Neural cell (in vitro differentiated cells): ENCODE data around the gene LARGE1. TPM values are rescaled to one million over a fixed set of nuclear protein-coding genes. Genes with fewer than 3 reads are reported as not detected.

Experiments used
- H2AFZ ChIP-seq: fragments of 200-600, 300-800 bp; sonication (generic), shearing (Covaris generic); 2 replicates; pipeline ENCODE4 v1.6.0; 2014; ENCODE audit warnings: low read depth, mild to moderate bottlenecking, antibody characterized with exemption, low read length, moderate library complexity
- H3F3A ChIP-seq: fragments of 200-600 bp; shearing (Covaris generic); 2 replicates; pipeline ENCODE4 v1.6.1; 2016; ENCODE audit warnings: mild to moderate bottlenecking, moderate library complexity, mixed read lengths, antibody characterized with exemption, low read length; ENCODE audit not compliant: insufficient read depth, poor library complexity, severe bottlenecking
- H3K27ac ChIP-seq: fragments of 200-600, 300-800 bp; sonication (generic), shearing (Covaris generic); 2 replicates; pipeline ENCODE4 v1.5.1; 2014; ENCODE audit warnings: mild to moderate bottlenecking, low read length, moderate library complexity
- H3K27me3 ChIP-seq: fragments of 300-800, 200-600 bp; sonication (generic), shearing (Covaris generic); 2 replicates; pipeline ENCODE4 v1.6.0; 2014; ENCODE audit warnings: mild to moderate bottlenecking, low read depth, low read length, moderate library complexity; ENCODE audit not compliant: insufficient read depth
- H3K36me3 ChIP-seq: fragments of 300-800, 200-600 bp; sonication (generic), shearing (Covaris generic); 2 replicates; pipeline ENCODE4 v1.5.1; 2014; ENCODE audit warnings: mild to moderate bottlenecking, antibody characterized with exemption, low read length, moderate library complexity; ENCODE audit not compliant: insufficient read depth
- H3K4me2 ChIP-seq: fragments of 300-800, 200-600 bp; sonication (generic), shearing (Covaris generic); 2 replicates; pipeline ENCODE4 v1.6.0; 2014; ENCODE audit warnings: mild to moderate bottlenecking, low read length
- H3K4me3 ChIP-seq: fragments of 300-800, 200-600 bp; sonication (generic), shearing (Covaris generic); 2 replicates; pipeline ENCODE4 v1.5.1; 2014; ENCODE audit warnings: mild to moderate bottlenecking, low read length, moderate library complexity
- H3K79me2 ChIP-seq: fragments of 200-600 bp; shearing (Covaris generic); replicated peaks from 2 replicates; pipeline ENCODE4 v1.6.0; 2014; ENCODE audit warnings: mild to moderate bottlenecking, low read length, moderate library complexity; ENCODE audit not compliant: insufficient read depth
- H3K9ac ChIP-seq: fragments of 300-800, 200-600 bp; sonication (generic), shearing (Covaris generic); 2 replicates; pipeline ENCODE4 v1.6.1; 2016; ENCODE audit warnings: mild to moderate bottlenecking, low read length, mixed read lengths
- H3K9me2 ChIP-seq: fragments of 200-600 bp; shearing (Covaris generic); 2 replicates; pipeline ENCODE4 v1.6.1; 2016; ENCODE audit warnings: mild to moderate bottlenecking, low read length, mixed read lengths; ENCODE audit not compliant: insufficient read depth
- H3K9me3 ChIP-seq: fragments of 200-600, 300-800 bp; sonication (generic), shearing (Covaris generic); 2 replicates; pipeline ENCODE4 v1.6.1; 2016; ENCODE audit warnings: mild to moderate bottlenecking, mixed run types, low read length, moderate library complexity, mixed read lengths
- H4K20me1 ChIP-seq: fragments of 200-600 bp; shearing (Covaris generic); 2 replicates; pipeline ENCODE4 v1.6.1; 2016; ENCODE audit warnings: mild to moderate bottlenecking, mixed run types; ENCODE audit not compliant: insufficient read depth
- EP300 ChIP-seq: fragments of 450-650 bp; conservative IDR thresholded peaks from 2 replicates; pipeline ENCODE4 v1.6.1; 2014; ENCODE audit warnings: antibody characterized with exemption, mild to moderate bottlenecking, moderate library complexity; ENCODE audit not compliant: poor library complexity, severe bottlenecking
- EZH2 ChIP-seq: fragments of 200-600, 300-800 bp; shearing (Covaris generic), sonication (generic); IDR thresholded peaks from 2 replicates; pipeline ENCODE4 v1.6.1; 2014; ENCODE audit warnings: antibody characterized with exemption, low read length, borderline replicate concordance, mild to moderate bottlenecking; ENCODE audit not compliant: insufficient read depth, poor library complexity, severe bottlenecking
- MXI1 ChIP-seq: fragments of 450-650 bp; conservative IDR thresholded peaks from 2 replicates; pipeline ENCODE4 v1.6.1; 2014; ENCODE audit warnings: antibody characterized with exemption, mild to moderate bottlenecking; ENCODE audit not compliant: poor library complexity, severe bottlenecking
- RAD21 ChIP-seq: fragments of 450-650 bp; conservative IDR thresholded peaks from 2 replicates; pipeline ENCODE4 v1.6.1; 2014; ENCODE audit warnings: antibody characterized with exemption, mild to moderate bottlenecking, moderate library complexity
- SMC3 ChIP-seq: fragments of 450-650 bp; conservative IDR thresholded peaks from 2 replicates; pipeline ENCODE4 v1.6.1; 2014; ENCODE audit warnings: antibody characterized with exemption, mild to moderate bottlenecking, moderate library complexity; ENCODE audit not compliant: poor library complexity
- TAF1 ChIP-seq: IDR thresholded peaks from 2 replicates; pipeline ENCODE4 v1.6.1; 2012; ENCODE audit warnings: low read depth
- polyA plus RNA-seq: library from polyadenylated mRNA; depleted of rRNA; stranded (reverse); fragments of >200 nt; gene quantifications from 2 replicates; pipeline ENCODE4 v1.2.3, GENCODE V29; 2014
- TF ChIP-seq, protein P1 (sequence below): IDR thresholded peaks from 2 replicates; pipeline ENCODE4 v1.6.1; 2012; ENCODE audit warnings: borderline replicate concordance
- TF ChIP-seq, protein P2 (sequence below): fragments of 450-650 bp; IDR thresholded peaks from 2 replicates; pipeline ENCODE4 v1.5.1; 2014; ENCODE audit warnings: antibody characterized with exemption, mild to moderate bottlenecking, moderate library complexity; ENCODE audit not compliant: poor library complexity, severe bottlenecking

LARGE1 gene
- polyA plus RNA-seq, 1 donor from 2014 or later, result 27.5 TPM

DNA sequence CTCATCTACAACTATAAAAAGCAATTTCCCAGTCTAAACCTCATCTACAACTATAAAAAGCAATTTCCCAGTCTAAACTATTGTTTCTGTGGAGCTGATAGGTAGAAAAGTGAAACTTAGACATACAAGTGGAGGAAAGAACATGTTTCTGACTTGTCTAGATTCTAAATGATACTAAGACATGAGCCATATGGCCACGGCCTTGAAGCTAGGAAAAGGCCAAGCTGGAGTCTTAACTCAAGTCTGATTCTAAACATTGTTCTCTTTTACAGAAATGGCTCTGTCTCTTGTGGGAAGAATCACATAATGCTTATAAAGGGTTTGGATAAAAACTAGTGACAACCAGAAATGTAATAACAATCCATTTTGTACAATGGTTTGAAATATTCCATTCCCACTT is 43.8 kb upstream of the LARGE1 start:
- H2AFZ ChIP-seq, result no peak overlapping the region
- H3K9me2 ChIP-seq, result peaks cover 3% of the 10 kb centered on the region
- H3K79me2 ChIP-seq, result no peaks in the 10 kb centered on the region
- H3K9me3 ChIP-seq, result no peaks in the 10 kb centered on the region
- H3F3A ChIP-seq, result no peaks in the 10 kb centered on the region
- no peak overlapping the region for H3K4me2 ChIP-seq
- H3K4me3 ChIP-seq, result no peak overlapping the region
- no peaks in the 10 kb centered on the region for H4K20me1 ChIP-seq
- H3K27me3 ChIP-seq, result no peaks in the 10 kb centered on the region
- H3K36me3 ChIP-seq, result no peaks in the 10 kb centered on the region
- TF ChIP-seq, protein P1, sequence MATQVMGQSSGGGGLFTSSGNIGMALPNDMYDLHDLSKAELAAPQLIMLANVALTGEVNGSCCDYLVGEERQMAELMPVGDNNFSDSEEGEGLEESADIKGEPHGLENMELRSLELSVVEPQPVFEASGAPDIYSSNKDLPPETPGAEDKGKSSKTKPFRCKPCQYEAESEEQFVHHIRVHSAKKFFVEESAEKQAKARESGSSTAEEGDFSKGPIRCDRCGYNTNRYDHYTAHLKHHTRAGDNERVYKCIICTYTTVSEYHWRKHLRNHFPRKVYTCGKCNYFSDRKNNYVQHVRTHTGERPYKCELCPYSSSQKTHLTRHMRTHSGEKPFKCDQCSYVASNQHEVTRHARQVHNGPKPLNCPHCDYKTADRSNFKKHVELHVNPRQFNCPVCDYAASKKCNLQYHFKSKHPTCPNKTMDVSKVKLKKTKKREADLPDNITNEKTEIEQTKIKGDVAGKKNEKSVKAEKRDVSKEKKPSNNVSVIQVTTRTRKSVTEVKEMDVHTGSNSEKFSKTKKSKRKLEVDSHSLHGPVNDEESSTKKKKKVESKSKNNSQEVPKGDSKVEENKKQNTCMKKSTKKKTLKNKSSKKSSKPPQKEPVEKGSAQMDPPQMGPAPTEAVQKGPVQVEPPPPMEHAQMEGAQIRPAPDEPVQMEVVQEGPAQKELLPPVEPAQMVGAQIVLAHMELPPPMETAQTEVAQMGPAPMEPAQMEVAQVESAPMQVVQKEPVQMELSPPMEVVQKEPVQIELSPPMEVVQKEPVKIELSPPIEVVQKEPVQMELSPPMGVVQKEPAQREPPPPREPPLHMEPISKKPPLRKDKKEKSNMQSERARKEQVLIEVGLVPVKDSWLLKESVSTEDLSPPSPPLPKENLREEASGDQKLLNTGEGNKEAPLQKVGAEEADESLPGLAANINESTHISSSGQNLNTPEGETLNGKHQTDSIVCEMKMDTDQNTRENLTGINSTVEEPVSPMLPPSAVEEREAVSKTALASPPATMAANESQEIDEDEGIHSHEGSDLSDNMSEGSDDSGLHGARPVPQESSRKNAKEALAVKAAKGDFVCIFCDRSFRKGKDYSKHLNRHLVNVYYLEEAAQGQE, result no peak
- TF ChIP-seq EP300, result peak; percentile 6
- H3K9ac ChIP-seq, result no peak overlapping the region
- no peak overlapping the region for H3K27ac ChIP-seq

DNA sequence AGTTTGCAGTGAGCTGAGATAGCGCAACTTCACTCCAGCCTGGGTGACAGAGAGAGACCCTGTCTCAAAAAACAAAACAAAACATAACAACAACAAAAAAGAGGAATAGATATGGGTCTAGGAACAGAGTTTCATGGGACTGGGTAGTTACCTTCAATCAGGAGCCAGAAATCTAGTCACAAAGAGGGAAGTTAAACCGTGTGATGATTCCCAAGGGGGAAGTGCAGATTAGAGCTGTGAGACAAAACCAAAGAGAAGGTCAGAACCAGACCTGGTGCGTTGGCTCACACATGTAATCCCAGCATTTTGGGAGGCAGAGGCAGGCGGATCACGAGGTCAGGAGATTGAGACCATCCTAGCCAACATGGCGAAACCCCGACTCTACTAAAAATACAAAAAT is 42.1 kb upstream of the LARGE1 start:
- Histone ChIP-seq H3K4me3 (no peak overlapping the region), H3K9me3 (no peaks in the 10 kb centered on the region), H3F3A (no peaks in the 10 kb centered on the region), H4K20me1 (no peaks in the 10 kb centered on the region), H3K27ac (no peak overlapping the region), H3K9ac (no peak overlapping the region), H3K9me2 (peaks cover 3% of the 10 kb centered on the region), H3K27me3 (no peaks in the 10 kb centered on the region), H3K36me3 (no peaks in the 10 kb centered on the region), H2AFZ (no peak overlapping the region), H3K79me2 (no peaks in the 10 kb centered on the region), H3K4me2 (no peak overlapping the region)
- TF ChIP-seq, protein P2, sequence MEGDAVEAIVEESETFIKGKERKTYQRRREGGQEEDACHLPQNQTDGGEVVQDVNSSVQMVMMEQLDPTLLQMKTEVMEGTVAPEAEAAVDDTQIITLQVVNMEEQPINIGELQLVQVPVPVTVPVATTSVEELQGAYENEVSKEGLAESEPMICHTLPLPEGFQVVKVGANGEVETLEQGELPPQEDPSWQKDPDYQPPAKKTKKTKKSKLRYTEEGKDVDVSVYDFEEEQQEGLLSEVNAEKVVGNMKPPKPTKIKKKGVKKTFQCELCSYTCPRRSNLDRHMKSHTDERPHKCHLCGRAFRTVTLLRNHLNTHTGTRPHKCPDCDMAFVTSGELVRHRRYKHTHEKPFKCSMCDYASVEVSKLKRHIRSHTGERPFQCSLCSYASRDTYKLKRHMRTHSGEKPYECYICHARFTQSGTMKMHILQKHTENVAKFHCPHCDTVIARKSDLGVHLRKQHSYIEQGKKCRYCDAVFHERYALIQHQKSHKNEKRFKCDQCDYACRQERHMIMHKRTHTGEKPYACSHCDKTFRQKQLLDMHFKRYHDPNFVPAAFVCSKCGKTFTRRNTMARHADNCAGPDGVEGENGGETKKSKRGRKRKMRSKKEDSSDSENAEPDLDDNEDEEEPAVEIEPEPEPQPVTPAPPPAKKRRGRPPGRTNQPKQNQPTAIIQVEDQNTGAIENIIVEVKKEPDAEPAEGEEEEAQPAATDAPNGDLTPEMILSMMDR, result no peak
- TF ChIP-seq SMC3 (no peak), RAD21 (no peak), MXI1 (no peak), TAF1 (no peak), EZH2 (no peak)
- TF ChIP-seq, protein P1, result no peak
